ENCODE measurements around the gene NLGN4Y. TPM values are rescaled to one million over a fixed set of nuclear protein-coding genes. Genes with fewer than 3 reads are reported as not detected.

Gene NLGN4Y
- total and polyA plus RNA-seq, 2 of the 13 experiments (the other 11 are each of a cell fraction or from before 2014, with no cell fraction given) = 6.0 to 16.5 TPM

- ChIA-PET POLR2A (interaction anchor here (0.6 kb wide), 1 partner anchor 1862 kb away, joined by 4 read pairs; no protein-coding TSS in a partner anchor), CTCF (ENCODE audit: low intra/inter-chr PET ratio, low total read pairs) (no interaction called here)
- Histone ChIP-seq H3K4me2 (ENCODE audit: low read depth, low read length) (peak overlapping the region; percentile 74), H3K27ac (ENCODE audit: extremely low read length, insufficient read depth, low read length) (no peak overlapping the region), H2AFZ (ENCODE audit: low read length) (no peak overlapping the region), H3K27me3 (ENCODE audit: control insufficient read depth in 1 of 2, insufficient read depth in 2 of 2, low read length in 2 of 2) (no peaks in the 10 kb centered on the region; a peak in 1 of 5 replicates), H3K9ac (ENCODE audit: insufficient read depth, low read depth, low read length) (peak overlapping the region; percentile 81), H3K9me3 (ENCODE audit: low read length) (no peaks in the 10 kb centered on the region), H3K36me3 (replicated peaks in 1 of 2; ENCODE audit: control insufficient read depth in 1 of 2, insufficient read depth in 2 of 2, low read length in 2 of 2) (no peaks in the 10 kb centered on the region), H4K20me1 (ENCODE audit: insufficient read depth, low read length) (no peaks in the 10 kb centered on the region; the same call in 1 of the 2 replicates), H3K4me3 (replicated peaks in 1 of 3; ENCODE audit: insufficient read depth in 1 of 3, low read depth in 2 of 3, low read length in 3 of 3) (peak overlapping the region; percentile 59 to 78 (median 76); a peak in 5 of 6 replicates), H3K4me1 (ENCODE audit: insufficient read depth, low read length) (peaks cover 19% of the 10 kb centered on the region), H3K79me2 (ENCODE audit: insufficient read depth, low read length) (peaks cover 14% of the 10 kb centered on the region)
- TF ChIP-seq ZNF557 (CRISPR knock-in tag; IDR thresholded peaks at IDR 0.05) (no peak), ZNF564 (CRISPR knock-in tag; IDR thresholded peaks at IDR 0.05) (no peak)
- FAIRE-seq (no peak), ATAC-seq (peak; percentile 49; the same call in 2 of the 3 replicates), DNase-seq (ENCODE audit: low spot score) (no peak)
- 69% methylated on average over 3 of the region's 31 CpGs for WGBS (ENCODE audit: low lambda C conversion rate)
- BruUV-seq (replicated peaks) = TSS peak; percentile 84
- in situ Hi-C loops (cut with HindIII; ENCODE audit: extremely low pct_ligation_motif_present, low pct_unique_long_range_greater_than_20kb) (no loop called here), intact Hi-C loops (cut with micrococcal nuclease; ENCODE audit: unreplicated experiment) (loop anchor here (2.0 kb wide), 1 partner anchor 943 kb away; no protein-coding TSS in a partner anchor)
Observed at GRCh38 chrY:14523491-14524271, 648 bp upstream of the NLGN4Y start.

- Histone ChIP-seq H3K79me2 (ENCODE audit: insufficient read depth, low read length) (peaks cover 14% of the 10 kb centered on the region), H3K9me3 (ENCODE audit: low read length) (no peaks in the 10 kb centered on the region), H3K4me3 (replicated peaks in 1 of 3; ENCODE audit: insufficient read depth in 1 of 3, low read depth in 2 of 3, low read length in 3 of 3) (peak overlapping the region; percentile 59 to 78 (median 76)), H3K27ac (ENCODE audit: extremely low read length, insufficient read depth, low read length) (peak overlapping the region; percentile 72), H3K9ac (ENCODE audit: insufficient read depth, low read depth, low read length) (peak overlapping the region; percentile 81), H3K36me3 (replicated peaks in 1 of 2; ENCODE audit: control insufficient read depth in 1 of 2, insufficient read depth in 2 of 2, low read length in 2 of 2) (no peaks in the 10 kb centered on the region), H3K27me3 (ENCODE audit: control insufficient read depth in 1 of 2, insufficient read depth in 2 of 2, low read length in 2 of 2) (no peaks in the 10 kb centered on the region; a peak in 1 of 5 replicates), H4K20me1 (ENCODE audit: insufficient read depth, low read length) (no peaks in the 10 kb centered on the region; the same call in 1 of the 2 replicates), H2AFZ (ENCODE audit: low read length) (no peak overlapping the region), H3K4me2 (ENCODE audit: low read depth, low read length) (peak overlapping the region; percentile 74), H3K4me1 (ENCODE audit: insufficient read depth, low read length) (peaks cover 19% of the 10 kb centered on the region)
- intact Hi-C loops (cut with micrococcal nuclease; ENCODE audit: unreplicated experiment) (loop anchor here (2.0 kb wide), 1 partner anchor 941 kb away; no protein-coding TSS in a partner anchor), in situ Hi-C loops (cut with HindIII; ENCODE audit: extremely low pct_ligation_motif_present, low pct_unique_long_range_greater_than_20kb) (no loop called here)
- peak; percentile 19 for ATAC-seq
- no peak for TF ChIP-seq CSRNP1 (CRISPR knock-in tag; IDR thresholded peaks at IDR 0.05)
- TF ChIP-seq HMG20A (CRISPR knock-in tag; IDR thresholded peaks at IDR 0.05; ENCODE audit: borderline replicate concordance) = no peak
- TF ChIP-seq MTF2 (CRISPR knock-in tag; IDR thresholded peaks at IDR 0.05; ENCODE audit: borderline replicate concordance) = no peak
- no peak for TF ChIP-seq TBX3 (IDR thresholded peaks at IDR 0.05; ENCODE audit: borderline replicate concordance)
- no peak for TF ChIP-seq ZSCAN9 (CRISPR knock-in tag; IDR thresholded peaks at IDR 0.05; ENCODE audit: borderline replicate concordance)
- TF ChIP-seq CBX1 (IDR thresholded peaks at IDR 0.05; ENCODE audit: low read depth) = no peak
- TF ChIP-seq GRHL1 (CRISPR knock-in tag; conservative IDR thresholded peaks at IDR 0.05) = no peak
- TF ChIP-seq PHF20 (CRISPR knock-in tag; IDR thresholded peaks at IDR 0.05) = no peak
- TF ChIP-seq ZNF781 (CRISPR knock-in tag; IDR thresholded peaks at IDR 0.05; ENCODE audit: borderline replicate concordance, not compliant biosample characterization) = no peak
- no peak for TF ChIP-seq ZNF660 (CRISPR knock-in tag; IDR thresholded peaks at IDR 0.05; ENCODE audit: borderline replicate concordance, low read depth)
- no peak for TF ChIP-seq GPN1 (CRISPR knock-in tag; IDR thresholded peaks at IDR 0.05; ENCODE audit: borderline replicate concordance)
- ChIA-PET POLR2A (interaction anchor here (0.6 to 0.8 kb wide), 2 partner anchors 56 to 117 kb away, joined by 3 to 5 read pairs; no protein-coding TSS in a partner anchor), CTCF (ENCODE audit: low intra/inter-chr PET ratio, low total read pairs) (no interaction called here)
- FAIRE-seq = no peak
- DNase-seq (ENCODE audit: low spot score) = no peak
- no TSS peak for BruUV-seq (replicated peaks)
- 2% methylated on average over 12 of the region's 13 CpGs for WGBS (ENCODE audit: low lambda C conversion rate)
Observed at GRCh38 chrY:14525315-14525714, 986 bp downstream of the NLGN4Y start.

All from HepG2 (cell line).